Ovary (tissue), 9 donors: ENCODE data around the gene LRRIQ4. TPM values are rescaled to one million over a fixed set of nuclear protein-coding genes. Genes with fewer than 3 reads are reported as not detected.

ENCODE experiments used
- DNase-seq, 5 donors: peaks; one replicate each; pipeline ENCODE4 v3.0.0-alpha.2; 2019 to 2020
- H3K27ac ChIP-seq, 2 donors: fragments of 200-600 bp; one replicate each; pipeline versions ENCODE4 v1.5.1 to v1.8.0; 2019 to 2022
- H3K27me3 ChIP-seq: fragments of 200-600 bp; one replicate; pipeline ENCODE4 v1.8.0; 2022
- H3K36me3 ChIP-seq: fragments of 200-600 bp; sonication (generic); one replicate; pipeline ENCODE4 v1.5.1; 2019
- H3K4me1 ChIP-seq: one replicate; pipeline ENCODE4 v1.8.1; 2013; ENCODE audit warnings: mild to moderate bottlenecking, moderate library complexity; ENCODE audit not compliant: insufficient read depth
- H3K4me3 ChIP-seq: fragments of 200-600 bp; sonication (generic); one replicate; pipeline ENCODE4 v1.5.1; 2017
- H3K9me3 ChIP-seq, 2 donors: fragments of 200-600 bp in 1 of 2; sonication (generic) in 1 of 2; one replicate each; pipeline versions ENCODE4 v1.5.1 to v1.8.1; 2013 to 2019; ENCODE audit warnings: mild to moderate bottlenecking in 1 of 2, moderate library complexity in 1 of 2
- CTCF ChIP-seq, 3 donors: fragments of 450-650 bp in 2 of 3; fragments of 200-600 bp in 1 of 3; IDR thresholded peaks; one replicate each; pipeline versions ENCODE4 v1.5.1 to v1.8.0; 2016 to 2022; ENCODE audit warnings: antibody characterized with exemption in 3 of 3, mild to moderate bottlenecking in 1 of 3
- EP300 ChIP-seq: sonication (generic); formaldehyde crosslinking; IDR thresholded peaks from one replicate; pipeline ENCODE4 v1.6.1; 2017; ENCODE audit warnings: antibody characterized with exemption
- POLR2A ChIP-seq: fragments of 450-650 bp; IDR thresholded peaks from one replicate; pipeline ENCODE4 v1.6.1; 2017; ENCODE audit warnings: antibody characterized with exemption, mild to moderate bottlenecking, moderate library complexity
- whole genome bisulfite sequencing, 3 donors: extraction: QIAGEN DNeasy Blood & Tissue Kit in 1 of 3; methylation state at CpG; one replicate each; pipeline versions ENCODE4 v1.1.5 to v1.1.7; 2013 to 2017; 5-methylcytosine and 5-hydroxymethylcytosine counted together
- intact Hi-C, 4 donors: fragments of 100-400 bp; cut with DNase I; formaldehyde crosslinking; loops; one replicate each; pipeline versions ENCODE4 v1.11.0 to v1.15.1; 2022 to 2023
- polyA plus RNA-seq, 2 donors: library from polyadenylated mRNA; stranded (reverse); fragments of 200-250 nt in 1 of 2; fragments of 350-450 nt in 1 of 2; fragmentation: Illumina TruSeq in 1 of 2; extraction: RNeasy Lipid Tissue Mini Kit (QIAGEN cat#74804) in 1 of 2; gene quantifications; one replicate each; pipeline ENCODE4 v1.2.3, GENCODE V29; 2013 to 2014
- total RNA-seq, 7 donors: library from RNA; depleted of rRNA in 2 of 7; stranded (reverse); fragments of >200 nt in 2 of 7; fragmentation: NEBNext Ultra II Directional in 3 of 7; extraction: Animal tissue kit (Norgen Biotek cat#: 25700) in 3 of 7; gene quantifications; one replicate each; pipeline versions ENCODE4 v1.1.0 to v1.2.4, GENCODE V29; 2016 to 2023
- donor health status: DM: no; HTN: no; CAD: no; lungs with moderate emphysema.
- donor health status: DM: no; HTN: no; CAD: no.
- donor health status: Bipolar disorder and iron deficiency.
- donor health status: DM: yes; HTN: yes; CAD: no.
- donor health status: DM: no; HTN: no; CAD: no.
- donor health status: DM: yes; HTN: yes; CAD: no.

The LRRIQ4 gene
- total and polyA plus RNA-seq, 9 donors: 0.05 to 0.43 (median 0.25) TPM; not detected in 2

- no peaks in the 10 kb centered on the region for H3K9me3 ChIP-seq
- H3K4me1 ChIP-seq: no peaks in the 10 kb centered on the region
- no peaks in the 10 kb centered on the region for H3K36me3 ChIP-seq
- H3K4me3 ChIP-seq: no peak overlapping the region
- no peak overlapping the region for H3K27ac ChIP-seq
- intact Hi-C loops: no loop called here
- TF ChIP-seq POLR2A (no peak), EP300 (no peak), CTCF (IDR thresholded peaks at IDR 0.05) (no peak)
- DNase-seq: no peak
- no peaks in the 10 kb centered on the region for H3K27me3 ChIP-seq
- WGBS, 3 donors: 82 to 86% (median 83%) methylated on average over 2 of the region's 2 CpGs
Measured at GRCh38 chr3:169818316-169818715, 5.6 kb downstream of the LRRIQ4 start.

GRCh38 chr3:169822091-169822490, 9.4 kb downstream of the LRRIQ4 start:
- 92 to 93% (median 93%) methylated on average over 15 of the region's 15 CpGs for WGBS, 3 donors
- H3K4me3 ChIP-seq: no peak overlapping the region
- TF ChIP-seq EP300: no peak
- TF ChIP-seq CTCF (IDR thresholded peaks at IDR 0.05): no peak
- TF ChIP-seq POLR2A: no peak
- no peaks in the 10 kb centered on the region for H3K4me1 ChIP-seq
- H3K36me3 ChIP-seq: no peaks in the 10 kb centered on the region
- no peak overlapping the region for H3K27ac ChIP-seq
- H3K9me3 ChIP-seq: no peaks in the 10 kb centered on the region
- DNase-seq: no peak
- intact Hi-C loops: no loop called here
- H3K27me3 ChIP-seq: no peaks in the 10 kb centered on the region

- no peaks in the 10 kb centered on the region for H3K27me3 ChIP-seq
- no peaks in the 10 kb centered on the region for H3K9me3 ChIP-seq
- WGBS, 3 donors: 95 to 97% (median 96%) methylated on average over 20 of the region's 20 CpGs
- H3K4me3 ChIP-seq: no peak overlapping the region
- DNase-seq: no peak
- TF ChIP-seq EP300 (no peak), POLR2A (no peak), CTCF (IDR thresholded peaks at IDR 0.05) (no peak)
- no peaks in the 10 kb centered on the region for H3K36me3 ChIP-seq
- intact Hi-C loops: no loop called here
- H3K27ac ChIP-seq: no peak overlapping the region
- no peaks in the 10 kb centered on the region for H3K4me1 ChIP-seq
Measured at GRCh38 chr3:169822540-169822939, 9.9 kb downstream of the LRRIQ4 start.

GRCh38 chr3:169822983-169823382, 10.3 kb downstream of the LRRIQ4 start:
- DNase-seq: no peak
- H3K27ac ChIP-seq: no peak overlapping the region
- no peaks in the 10 kb centered on the region for H3K9me3 ChIP-seq
- no peaks in the 10 kb centered on the region for H3K4me1 ChIP-seq
- H3K36me3 ChIP-seq: no peaks in the 10 kb centered on the region
- WGBS, 3 donors: 71 to 77% (median 77%) methylated on average over 6 of the region's 6 CpGs
- intact Hi-C loops: no loop called here
- H3K4me3 ChIP-seq: no peak overlapping the region
- H3K27me3 ChIP-seq: no peaks in the 10 kb centered on the region
- TF ChIP-seq CTCF (IDR thresholded peaks at IDR 0.05) (no peak), POLR2A (no peak), EP300 (no peak)

- WGBS, 3 donors: 85 to 87% (median 86%) methylated on average over 3 of the region's 3 CpGs
- Histone ChIP-seq H3K4me1 (no peaks in the 10 kb centered on the region), H3K9me3 (no peaks in the 10 kb centered on the region), H3K4me3 (no peak overlapping the region), H3K36me3 (no peaks in the 10 kb centered on the region), H3K27me3 (no peaks in the 10 kb centered on the region), H3K27ac (no peak overlapping the region)
- TF ChIP-seq EP300 (no peak), POLR2A (no peak), CTCF (IDR thresholded peaks at IDR 0.05) (no peak)
- no peak for DNase-seq
- intact Hi-C loops: no loop called here
Measured at GRCh38 chr3:169825316-169825715, 12.6 kb downstream of the LRRIQ4 start.
